Measurements from ENCODE around the gene MIA.

DNA sequence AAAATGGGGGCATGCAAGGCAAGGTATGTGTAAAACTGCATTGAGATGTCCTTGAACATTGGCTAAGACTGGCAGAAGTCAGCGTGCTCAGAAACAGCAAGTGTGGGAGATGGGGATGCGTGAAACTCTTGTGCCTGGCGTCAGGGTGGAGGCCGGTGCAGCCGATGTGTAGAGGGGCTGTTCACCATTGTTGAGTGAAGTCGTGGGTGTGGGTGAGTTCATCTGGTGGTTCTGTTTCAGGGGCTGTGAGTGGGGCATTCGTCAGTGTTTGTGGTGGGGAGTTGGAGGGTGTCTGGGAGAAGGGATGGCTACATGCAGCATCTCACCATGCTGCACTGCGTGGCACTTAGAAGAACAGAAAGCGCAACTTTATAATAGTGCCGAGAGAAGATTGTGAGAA is 11.4 kb upstream of the MIA start:
- TF ChIP-seq, protein P1, sequence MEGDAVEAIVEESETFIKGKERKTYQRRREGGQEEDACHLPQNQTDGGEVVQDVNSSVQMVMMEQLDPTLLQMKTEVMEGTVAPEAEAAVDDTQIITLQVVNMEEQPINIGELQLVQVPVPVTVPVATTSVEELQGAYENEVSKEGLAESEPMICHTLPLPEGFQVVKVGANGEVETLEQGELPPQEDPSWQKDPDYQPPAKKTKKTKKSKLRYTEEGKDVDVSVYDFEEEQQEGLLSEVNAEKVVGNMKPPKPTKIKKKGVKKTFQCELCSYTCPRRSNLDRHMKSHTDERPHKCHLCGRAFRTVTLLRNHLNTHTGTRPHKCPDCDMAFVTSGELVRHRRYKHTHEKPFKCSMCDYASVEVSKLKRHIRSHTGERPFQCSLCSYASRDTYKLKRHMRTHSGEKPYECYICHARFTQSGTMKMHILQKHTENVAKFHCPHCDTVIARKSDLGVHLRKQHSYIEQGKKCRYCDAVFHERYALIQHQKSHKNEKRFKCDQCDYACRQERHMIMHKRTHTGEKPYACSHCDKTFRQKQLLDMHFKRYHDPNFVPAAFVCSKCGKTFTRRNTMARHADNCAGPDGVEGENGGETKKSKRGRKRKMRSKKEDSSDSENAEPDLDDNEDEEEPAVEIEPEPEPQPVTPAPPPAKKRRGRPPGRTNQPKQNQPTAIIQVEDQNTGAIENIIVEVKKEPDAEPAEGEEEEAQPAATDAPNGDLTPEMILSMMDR (IDR thresholded peaks at IDR 0.05) = no peak
- TF ChIP-seq POLR2A (IDR thresholded peaks at IDR 0.05; ENCODE audit: low read depth) = no peak
